ENCODE results near the gene KREMEN1.

The KREMEN1 gene

DNA sequence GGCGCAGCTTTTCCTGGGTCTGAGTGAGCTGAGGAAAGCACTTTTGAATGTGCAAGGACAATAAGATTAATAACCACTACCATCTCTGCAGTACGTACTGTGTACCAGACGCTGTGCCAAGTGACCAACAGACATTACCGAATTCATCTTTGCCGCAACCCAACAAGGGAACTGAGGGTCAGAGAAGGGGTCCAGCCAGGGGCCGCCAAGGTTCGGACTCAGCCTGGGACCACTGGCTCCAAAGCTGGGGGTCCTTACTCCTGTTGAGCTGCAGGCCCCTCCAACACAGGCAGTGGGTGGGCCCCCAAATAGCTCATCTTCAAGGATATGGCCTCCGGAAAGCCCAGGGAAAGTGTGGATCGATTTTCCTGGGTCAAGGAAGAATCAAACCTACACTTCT is 77.9 kb downstream of the KREMEN1 start:
- Histone ChIP-seq H3K36me3 (ENCODE audit: control insufficient read depth in 1 of 2, insufficient read depth in 2 of 2, low read length in 2 of 2) (peaks cover 0 to 4% of the 10 kb centered on the region in 2 donors), H3K4me1 (ENCODE audit: control insufficient read depth in 1 of 2, insufficient read depth in 2 of 2, low read length in 2 of 2) (peaks cover 14 to 23% of the 10 kb centered on the region in 2 donors), H3K27me3 (ENCODE audit: control insufficient read depth in 1 of 2, insufficient read depth in 2 of 2, low read length in 2 of 2) (no peaks in the 10 kb centered on the region), H3K9ac (ENCODE audit: low read depth in 1 of 2, low read length in 2 of 2) (no peak overlapping the region), H3K4me3 (ENCODE audit: low read depth in 1 of 2, low read length in 2 of 2) (no peak overlapping the region), H3K27ac (ENCODE audit: low read depth, low read length) (no peak overlapping the region), H3K9me3 (ENCODE audit: control insufficient read depth in 1 of 2, low read length in 2 of 2) (no peaks in the 10 kb centered on the region)

DNA sequence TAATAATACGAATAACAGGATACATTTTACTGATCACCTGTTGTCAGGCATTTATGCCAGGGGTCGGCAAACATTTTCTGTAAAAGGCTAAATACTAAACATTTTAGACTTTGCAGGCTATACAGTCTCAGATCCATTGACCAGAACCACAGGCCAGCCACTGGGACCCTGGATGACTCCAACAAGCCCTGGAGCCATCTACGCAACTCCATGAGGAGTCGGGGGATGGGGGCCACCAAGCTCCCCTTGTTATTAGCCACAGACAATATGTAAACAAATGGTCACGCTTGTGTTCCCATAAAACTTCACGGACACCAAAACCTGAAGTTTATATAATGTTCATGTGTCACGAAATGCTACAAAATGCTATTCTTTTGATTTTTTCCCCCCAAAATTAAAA is 78.5 kb downstream of the KREMEN1 start:
- H3K27me3 ChIP-seq (ENCODE audit: control insufficient read depth in 1 of 2, insufficient read depth in 2 of 2, low read length in 2 of 2): no peaks in the 10 kb centered on the region
- H3K36me3 ChIP-seq (ENCODE audit: control insufficient read depth in 1 of 2, insufficient read depth in 2 of 2, low read length in 2 of 2): peaks cover 0 to 4% of the 10 kb centered on the region in 2 donors
- H3K4me3 ChIP-seq (ENCODE audit: low read depth in 1 of 2, low read length in 2 of 2): no peak overlapping the region
- H3K27ac ChIP-seq (ENCODE audit: low read depth, low read length): no peak overlapping the region
- H3K4me1 ChIP-seq (ENCODE audit: control insufficient read depth in 1 of 2, insufficient read depth in 2 of 2, low read length in 2 of 2): peaks cover 14 to 23% of the 10 kb centered on the region in 2 donors
- H3K9ac ChIP-seq (ENCODE audit: low read depth in 1 of 2, low read length in 2 of 2): no peak overlapping the region
- H3K9me3 ChIP-seq (ENCODE audit: control insufficient read depth in 1 of 2, low read length in 2 of 2): no peaks in the 10 kb centered on the region

DNA sequence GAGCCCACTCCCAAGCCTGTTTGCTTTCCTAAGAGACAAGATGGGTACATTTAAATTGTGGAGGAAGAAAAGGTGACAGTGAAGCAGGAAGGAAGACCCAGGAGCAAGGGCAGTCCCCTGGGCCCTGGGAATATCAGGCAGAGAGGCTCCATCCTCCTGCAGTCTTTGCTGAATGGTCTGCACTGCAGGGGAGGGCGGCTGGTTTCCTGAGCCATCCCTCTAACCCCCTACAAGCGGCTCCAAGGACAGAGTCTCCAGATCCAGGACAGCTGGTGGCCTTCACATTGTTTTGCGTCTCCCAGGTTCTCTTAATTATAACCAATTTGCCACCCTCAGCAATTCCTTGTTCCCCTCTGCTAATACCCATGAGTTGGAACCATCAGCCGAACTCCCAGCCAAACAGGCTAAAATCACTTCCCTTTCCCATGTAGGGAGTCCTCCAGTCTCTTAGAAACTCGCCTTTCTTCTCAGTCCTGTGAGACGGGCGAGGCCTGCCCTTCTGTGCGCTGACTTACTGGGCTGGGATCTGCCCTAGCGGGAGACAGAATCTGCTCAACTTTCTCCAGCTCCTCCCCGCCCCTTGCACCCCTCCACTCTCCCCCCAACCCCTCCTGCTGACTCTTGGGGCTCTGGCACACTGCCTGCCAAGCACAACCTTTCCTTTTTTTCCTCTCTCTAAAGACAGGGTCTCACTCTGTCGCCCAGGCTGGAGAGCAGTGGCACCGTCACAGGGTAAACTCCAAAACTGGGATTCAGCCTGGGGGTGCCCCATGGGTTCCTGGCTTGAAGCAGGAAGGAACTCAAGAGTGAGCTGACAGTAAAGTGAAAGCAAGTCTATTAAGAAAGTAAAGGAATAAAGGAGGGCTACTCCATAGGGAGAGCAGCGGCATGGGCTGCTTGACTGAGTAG is 79.5 kb downstream of the KREMEN1 start:
- Histone ChIP-seq H3K27me3 (ENCODE audit: control insufficient read depth in 1 of 2, insufficient read depth in 2 of 2, low read length in 2 of 2) (no peaks in the 10 kb centered on the region), H3K27ac (ENCODE audit: low read depth, low read length) (no peak overlapping the region), H3K9me3 (ENCODE audit: control insufficient read depth in 1 of 2, low read length in 2 of 2) (no peaks in the 10 kb centered on the region), H3K4me1 (ENCODE audit: control insufficient read depth in 1 of 2, insufficient read depth in 2 of 2, low read length in 2 of 2) (peaks cover 14 to 23% of the 10 kb centered on the region in 2 donors), H3K9ac (ENCODE audit: low read depth in 1 of 2, low read length in 2 of 2) (no peak overlapping the region), H3K4me3 (ENCODE audit: low read depth in 1 of 2, low read length in 2 of 2) (peak overlapping the region in 1 of 2 donors; percentile 0), H3K36me3 (ENCODE audit: control insufficient read depth in 1 of 2, insufficient read depth in 2 of 2, low read length in 2 of 2) (peaks cover 0 to 4% of the 10 kb centered on the region in 2 donors)

DNA sequence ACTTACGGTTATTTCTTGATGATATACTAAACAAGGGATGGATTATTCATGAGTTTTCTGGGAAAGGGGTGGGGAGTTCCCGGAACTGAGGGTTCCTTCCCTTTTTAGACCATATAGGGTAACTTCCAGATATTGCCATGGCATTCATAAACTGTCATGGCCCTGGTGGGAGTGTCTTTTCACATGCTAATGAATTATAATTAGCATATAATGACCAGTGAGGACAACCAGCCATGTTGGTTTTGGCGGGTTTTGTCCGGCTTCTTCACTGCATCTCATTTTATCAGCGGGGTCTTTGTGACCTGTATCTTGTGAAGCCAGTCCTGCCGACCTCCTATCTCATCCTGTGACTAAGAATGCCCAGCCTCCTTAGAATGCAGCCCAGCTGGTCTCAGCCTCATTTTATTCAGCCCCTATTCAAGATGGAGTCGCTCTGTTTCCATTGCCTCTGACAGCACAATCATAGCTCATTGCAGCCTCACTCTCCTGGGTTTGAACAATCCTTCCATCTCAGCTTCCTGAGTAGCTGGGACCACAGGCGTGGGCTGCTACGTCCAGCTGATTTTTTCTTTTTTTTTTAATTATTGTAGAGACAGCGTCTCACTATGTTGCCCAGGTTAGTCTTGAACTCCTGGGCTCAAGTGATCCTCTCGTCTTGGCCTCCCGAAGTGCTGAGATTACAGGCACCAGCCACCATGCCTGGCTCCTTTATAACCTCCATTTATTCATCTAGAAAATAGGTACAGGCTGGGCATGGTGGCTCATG is 80.3 kb downstream of the KREMEN1 start:
- H3K4me1 ChIP-seq (ENCODE audit: control insufficient read depth in 1 of 2, insufficient read depth in 2 of 2, low read length in 2 of 2): peaks cover 14 to 23% of the 10 kb centered on the region in 2 donors
- H3K4me3 ChIP-seq (ENCODE audit: low read depth in 1 of 2, low read length in 2 of 2): peak overlapping the region in 1 of 2 donors; percentile 0
- no peaks in the 10 kb centered on the region for H3K27me3 ChIP-seq (ENCODE audit: control insufficient read depth in 1 of 2, insufficient read depth in 2 of 2, low read length in 2 of 2)
- H3K9me3 ChIP-seq (ENCODE audit: control insufficient read depth in 1 of 2, low read length in 2 of 2): no peaks in the 10 kb centered on the region
- H3K9ac ChIP-seq (ENCODE audit: low read depth in 1 of 2, low read length in 2 of 2): no peak overlapping the region
- H3K36me3 ChIP-seq (ENCODE audit: control insufficient read depth in 1 of 2, insufficient read depth in 2 of 2, low read length in 2 of 2): no peaks in the 10 kb centered on the region
- no peak overlapping the region for H3K27ac ChIP-seq (ENCODE audit: low read depth, low read length)

DNA sequence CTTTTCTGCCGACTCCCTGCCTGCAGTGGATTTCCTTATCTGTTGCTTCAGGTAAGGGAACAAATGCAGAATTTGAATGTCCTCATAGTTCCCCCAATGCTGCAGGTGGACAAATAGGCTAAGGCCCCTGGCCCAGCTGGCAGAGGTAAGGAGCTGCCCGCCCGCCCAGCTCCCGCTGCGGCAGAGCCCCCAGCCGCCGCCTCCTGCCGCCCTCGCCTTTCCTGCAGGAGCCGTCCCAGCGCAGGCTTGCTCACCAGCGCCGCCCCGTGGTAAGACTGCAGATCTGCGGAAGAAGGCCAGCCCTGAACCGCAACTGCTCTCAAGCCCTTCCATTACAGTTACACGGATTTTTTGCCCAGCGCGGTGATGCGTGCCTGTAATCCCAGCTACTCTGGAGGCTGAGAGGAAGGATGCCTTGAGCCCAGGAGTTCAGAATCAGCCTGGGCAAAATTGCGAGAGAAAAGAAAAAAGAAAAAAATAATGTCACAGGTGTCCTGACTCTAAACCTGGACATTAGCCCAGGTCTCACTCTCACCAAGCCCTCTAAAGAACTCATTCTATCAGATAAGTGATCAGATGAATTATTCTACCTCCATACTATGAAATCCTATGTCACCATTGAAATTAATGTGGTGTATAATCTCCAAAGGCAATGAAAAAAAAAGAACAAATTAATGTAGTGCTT is 81.7 kb downstream of the KREMEN1 start:
- H3K9ac ChIP-seq (ENCODE audit: low read depth in 1 of 2, low read length in 2 of 2): peak overlapping the region in 1 of 2 donors; percentile 23
- H3K27ac ChIP-seq (ENCODE audit: low read depth, low read length): no peak overlapping the region
- no peaks in the 10 kb centered on the region for H3K9me3 ChIP-seq (ENCODE audit: control insufficient read depth in 1 of 2, low read length in 2 of 2)
- H3K27me3 ChIP-seq (ENCODE audit: control insufficient read depth in 1 of 2, insufficient read depth in 2 of 2, low read length in 2 of 2): no peaks in the 10 kb centered on the region
- H3K4me3 ChIP-seq (ENCODE audit: low read depth in 1 of 2, low read length in 2 of 2): no peak overlapping the region
- no peaks in the 10 kb centered on the region for H3K36me3 ChIP-seq (ENCODE audit: control insufficient read depth in 1 of 2, insufficient read depth in 2 of 2, low read length in 2 of 2)
- peaks cover 14 to 23% of the 10 kb centered on the region in 2 donors for H3K4me1 ChIP-seq (ENCODE audit: control insufficient read depth in 1 of 2, insufficient read depth in 2 of 2, low read length in 2 of 2)

DNA sequence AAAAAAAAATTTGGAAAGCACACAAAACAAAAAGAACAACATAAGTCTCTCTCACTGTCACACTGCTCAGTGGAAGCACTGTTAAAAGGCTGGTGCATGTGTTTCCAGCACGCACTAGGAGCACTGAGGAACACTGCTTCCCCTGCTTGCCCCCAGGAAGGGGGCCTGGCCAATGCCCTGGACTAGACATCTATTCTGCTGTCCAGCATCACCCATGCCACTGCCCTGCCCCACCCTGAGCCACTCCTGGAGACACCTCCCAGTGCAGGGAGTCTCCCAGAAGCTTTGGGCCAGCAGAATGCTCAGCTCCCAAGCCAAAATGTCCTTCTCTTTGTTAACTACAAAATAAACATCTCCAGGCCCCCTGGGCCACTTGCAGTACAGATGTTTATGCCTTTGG is 83.1 kb downstream of the KREMEN1 start:
- no peaks in the 10 kb centered on the region for H3K9me3 ChIP-seq (ENCODE audit: control insufficient read depth in 1 of 2, low read length in 2 of 2)
- no peaks in the 10 kb centered on the region for H3K27me3 ChIP-seq (ENCODE audit: control insufficient read depth in 1 of 2, insufficient read depth in 2 of 2, low read length in 2 of 2)

DNA sequence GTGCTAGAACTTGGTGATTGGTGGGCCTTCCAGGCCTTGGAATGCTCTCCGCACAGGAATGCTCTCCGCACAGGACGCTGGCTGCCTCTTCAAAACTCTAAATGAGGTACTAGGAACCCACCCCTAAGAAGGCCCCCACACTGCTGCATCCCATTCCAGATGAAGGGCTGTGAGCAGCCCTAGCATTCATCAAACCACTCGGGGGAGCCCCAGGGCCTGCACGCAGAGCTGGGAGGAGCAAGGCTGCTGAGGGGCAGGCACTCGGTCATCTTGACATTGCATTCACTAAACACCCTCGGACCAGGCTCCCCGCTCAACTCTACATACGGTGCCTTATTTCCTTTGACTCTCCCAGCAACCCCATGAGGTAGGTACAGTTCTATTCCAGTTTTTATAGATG is 83.7 kb downstream of the KREMEN1 start:
- Histone ChIP-seq H3K4me1 (ENCODE audit: control insufficient read depth in 1 of 2, insufficient read depth in 2 of 2, low read length in 2 of 2) (peaks cover 9 to 17% of the 10 kb centered on the region in 2 donors), H3K36me3 (ENCODE audit: control insufficient read depth in 1 of 2, insufficient read depth in 2 of 2, low read length in 2 of 2) (no peaks in the 10 kb centered on the region), H3K27ac (ENCODE audit: low read depth, low read length) (no peak overlapping the region), H3K4me3 (ENCODE audit: low read depth in 1 of 2, low read length in 2 of 2) (no peak overlapping the region), H3K9ac (ENCODE audit: low read depth in 1 of 2, low read length in 2 of 2) (no peak overlapping the region), H3K27me3 (ENCODE audit: control insufficient read depth in 1 of 2, insufficient read depth in 2 of 2, low read length in 2 of 2) (no peaks in the 10 kb centered on the region), H3K9me3 (ENCODE audit: control insufficient read depth in 1 of 2, low read length in 2 of 2) (no peaks in the 10 kb centered on the region)

More for the DNA sequence above, 83.1 kb downstream of the KREMEN1 start:
- Histone ChIP-seq H3K4me3 (ENCODE audit: low read depth in 1 of 2, low read length in 2 of 2) (no peak overlapping the region), H3K36me3 (ENCODE audit: control insufficient read depth in 1 of 2, insufficient read depth in 2 of 2, low read length in 2 of 2) (no peaks in the 10 kb centered on the region), H3K4me1 (ENCODE audit: control insufficient read depth in 1 of 2, insufficient read depth in 2 of 2, low read length in 2 of 2) (peaks cover 9 to 17% of the 10 kb centered on the region in 2 donors), H3K9ac (ENCODE audit: low read depth in 1 of 2, low read length in 2 of 2) (no peak overlapping the region), H3K27ac (ENCODE audit: low read depth, low read length) (no peak overlapping the region)

DNA sequence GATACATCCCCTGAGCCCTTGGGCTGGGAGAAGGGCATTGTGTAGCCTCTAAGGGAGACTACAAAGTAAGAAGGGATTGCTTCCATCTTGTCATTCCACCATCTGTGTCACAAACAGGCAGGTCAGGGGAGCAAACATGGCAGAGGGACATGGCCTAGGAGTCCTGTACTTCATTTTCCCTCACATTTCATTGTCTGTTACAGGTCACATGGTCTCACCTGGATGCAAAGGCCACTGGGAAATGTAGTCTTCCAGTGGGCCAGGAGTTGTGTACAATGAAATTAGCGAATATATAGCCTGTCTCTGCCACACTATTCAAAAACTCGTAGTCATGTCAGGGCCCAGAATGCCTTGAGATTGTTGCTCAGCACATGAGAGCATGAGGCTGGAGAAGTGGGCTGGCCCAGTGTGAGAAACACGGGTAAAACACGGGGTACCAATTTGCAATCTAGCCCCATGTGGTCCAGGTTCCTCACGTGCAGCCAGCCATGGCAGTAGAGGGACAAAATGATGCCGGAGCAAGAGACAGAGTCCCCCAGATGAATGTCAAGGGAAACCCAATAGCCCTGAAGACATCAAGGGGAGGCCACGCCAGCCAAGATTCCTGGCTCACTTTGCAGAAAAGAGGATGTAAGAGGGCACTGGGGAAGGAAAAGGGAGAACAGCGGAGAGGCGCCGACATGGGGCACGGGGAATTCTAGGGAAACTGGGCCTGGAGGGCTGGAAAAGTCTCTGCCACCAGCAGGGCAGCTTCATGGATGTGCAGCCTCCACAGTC is 85.1 kb downstream of the KREMEN1 start:
- no peak overlapping the region for H3K9ac ChIP-seq (ENCODE audit: low read depth in 1 of 2, low read length in 2 of 2)
- no peak overlapping the region for H3K4me3 ChIP-seq (ENCODE audit: low read depth in 1 of 2, low read length in 2 of 2)
- no peak overlapping the region for H3K27ac ChIP-seq (ENCODE audit: low read depth, low read length)
- no peaks in the 10 kb centered on the region for H3K9me3 ChIP-seq (ENCODE audit: control insufficient read depth in 1 of 2, low read length in 2 of 2)
- H3K27me3 ChIP-seq (ENCODE audit: control insufficient read depth in 1 of 2, insufficient read depth in 2 of 2, low read length in 2 of 2): no peaks in the 10 kb centered on the region
- H3K36me3 ChIP-seq (ENCODE audit: control insufficient read depth in 1 of 2, insufficient read depth in 2 of 2, low read length in 2 of 2): no peaks in the 10 kb centered on the region
- peaks cover 6 to 9% of the 10 kb centered on the region in 2 donors for H3K4me1 ChIP-seq (ENCODE audit: control insufficient read depth in 1 of 2, insufficient read depth in 2 of 2, low read length in 2 of 2)

DNA sequence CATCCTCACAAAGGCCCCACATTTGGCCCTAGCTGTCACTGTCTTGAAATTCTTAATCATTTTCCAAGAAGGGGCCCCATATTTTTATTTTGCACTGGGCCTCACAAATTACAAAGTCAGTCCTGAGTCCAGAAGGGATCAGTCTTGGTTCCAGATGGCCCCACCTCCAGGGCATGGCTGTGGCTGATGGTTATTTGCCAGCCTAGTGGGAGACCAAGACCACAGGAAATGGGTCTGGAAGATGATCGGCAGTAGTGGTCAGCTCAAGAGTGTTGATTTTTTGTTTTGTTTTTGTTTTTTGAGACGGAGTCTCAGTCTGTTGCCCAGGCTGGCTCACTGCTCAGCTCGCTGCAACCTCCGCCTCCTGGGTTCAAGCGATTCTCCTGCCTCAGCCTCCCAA is 85.7 kb downstream of the KREMEN1 start:
- Histone ChIP-seq H3K9me3 (ENCODE audit: control insufficient read depth in 1 of 2, low read length in 2 of 2) (no peaks in the 10 kb centered on the region), H3K27ac (ENCODE audit: low read depth, low read length) (no peak overlapping the region), H3K36me3 (ENCODE audit: control insufficient read depth in 1 of 2, insufficient read depth in 2 of 2, low read length in 2 of 2) (no peaks in the 10 kb centered on the region), H3K27me3 (ENCODE audit: control insufficient read depth in 1 of 2, insufficient read depth in 2 of 2, low read length in 2 of 2) (no peaks in the 10 kb centered on the region), H3K4me1 (ENCODE audit: control insufficient read depth in 1 of 2, insufficient read depth in 2 of 2, low read length in 2 of 2) (peaks cover 6 to 9% of the 10 kb centered on the region in 2 donors), H3K4me3 (ENCODE audit: low read depth in 1 of 2, low read length in 2 of 2) (no peak overlapping the region), H3K9ac (ENCODE audit: low read depth in 1 of 2, low read length in 2 of 2) (no peak overlapping the region)

All from duodenal mucosa (tissue), 2 donors.